NCI-H774 (cell line): ENCODE measurements around the gene KIAA0040.

Experiments
- DNase-seq: peaks from one replicate; lab custom pipeline; 2025; lab: John Stamatoyannopoulos, UW

The KIAA0040 gene

DNA sequence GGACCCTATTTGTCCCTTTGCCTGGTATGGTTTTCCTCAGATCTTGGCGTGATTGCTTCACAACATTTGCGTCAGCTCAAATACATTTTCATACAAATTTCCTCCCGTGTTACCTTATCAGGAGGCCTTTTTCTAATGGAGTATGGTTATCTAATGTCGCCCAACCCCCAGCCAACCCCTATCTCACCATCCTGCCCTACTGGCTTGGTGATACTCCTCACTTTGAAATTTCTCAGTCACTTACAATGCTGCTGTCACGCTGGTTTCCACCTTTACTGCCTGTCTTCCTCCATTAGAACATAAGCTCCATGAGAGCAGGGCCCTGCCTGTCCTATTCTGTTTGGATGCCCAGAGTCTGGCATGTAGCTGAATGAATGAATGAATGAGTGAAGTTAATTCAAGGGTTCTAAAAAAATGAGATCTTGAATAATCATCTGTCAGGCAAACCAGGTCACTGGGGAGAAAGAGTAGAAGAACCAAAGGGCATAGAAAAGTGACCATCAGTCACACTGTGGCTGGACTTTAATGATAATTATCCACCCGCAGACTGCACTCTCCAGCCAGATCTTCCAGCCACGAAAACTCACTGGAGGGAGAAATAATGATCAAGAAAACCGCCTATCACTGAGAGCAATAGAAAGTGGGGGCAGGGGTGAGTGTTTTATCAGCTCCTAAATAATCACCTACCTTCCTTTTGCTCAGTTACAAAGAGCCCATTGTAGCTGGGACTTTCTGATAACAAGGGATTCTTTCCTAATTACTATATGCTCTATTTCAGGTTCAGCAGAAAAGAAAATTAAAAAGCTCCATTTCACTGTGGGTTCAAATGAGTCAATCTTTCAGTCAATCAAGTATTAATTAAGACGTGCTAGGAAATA lies 21.3 kb downstream of the KIAA0040 start:
- no peak for DNase-seq

DNA sequence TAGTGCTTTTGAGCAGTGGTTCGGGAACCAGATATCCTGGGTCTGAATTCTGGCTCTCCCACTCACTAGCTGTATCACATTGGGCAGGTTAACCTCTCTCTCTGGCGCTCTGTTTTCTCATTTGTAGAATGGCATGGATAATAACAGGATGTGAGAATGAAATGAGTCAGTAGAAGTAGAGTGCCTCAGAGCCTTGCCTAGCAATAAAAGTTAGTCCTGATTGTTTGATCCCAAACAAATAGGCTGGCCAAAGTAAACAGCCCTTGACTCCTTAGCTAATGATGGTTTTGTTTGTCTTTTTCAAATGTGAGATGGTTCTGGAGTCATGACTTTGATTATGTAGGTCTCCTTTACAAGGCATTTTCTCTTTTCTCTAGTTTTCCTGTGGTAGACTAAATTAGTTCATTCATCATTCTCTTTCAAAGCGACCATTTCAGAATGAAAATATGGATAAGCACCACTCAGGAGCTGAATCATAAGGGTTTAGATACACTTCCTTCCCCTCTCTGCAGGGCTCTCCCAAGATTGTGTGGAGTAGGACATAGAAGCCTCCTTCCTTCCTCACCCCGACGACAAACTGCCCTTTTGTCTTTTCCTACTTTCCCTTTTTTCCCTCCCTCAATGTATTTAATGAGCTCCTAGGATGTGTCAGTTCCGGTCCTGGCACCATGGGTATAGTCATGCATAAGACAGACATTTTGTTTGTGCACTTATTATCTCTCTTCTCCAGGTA lies 23.1 kb downstream of the KIAA0040 start:
- DNase-seq: peak; percentile 58

DNA sequence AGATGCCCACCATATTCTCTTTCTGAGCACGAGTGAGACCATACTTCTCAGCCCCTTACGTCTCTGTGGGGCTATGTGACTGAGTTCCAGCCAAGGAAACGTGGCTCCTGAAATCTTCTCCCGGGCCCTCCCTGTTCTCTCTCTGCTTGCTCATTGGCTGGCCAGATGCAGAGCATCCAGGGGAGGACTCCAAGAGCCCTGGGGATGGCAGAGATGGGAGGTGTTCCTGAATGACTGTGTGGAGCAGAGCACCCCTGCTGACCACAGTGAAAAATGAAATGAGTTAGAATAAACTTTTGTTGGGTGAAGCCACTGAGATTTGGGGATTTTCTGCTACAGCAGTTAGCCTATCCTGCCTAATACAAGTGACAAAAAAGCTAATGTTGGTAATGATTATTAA lies 23.8 kb downstream of the KIAA0040 start:
- no peak for DNase-seq

DNA sequence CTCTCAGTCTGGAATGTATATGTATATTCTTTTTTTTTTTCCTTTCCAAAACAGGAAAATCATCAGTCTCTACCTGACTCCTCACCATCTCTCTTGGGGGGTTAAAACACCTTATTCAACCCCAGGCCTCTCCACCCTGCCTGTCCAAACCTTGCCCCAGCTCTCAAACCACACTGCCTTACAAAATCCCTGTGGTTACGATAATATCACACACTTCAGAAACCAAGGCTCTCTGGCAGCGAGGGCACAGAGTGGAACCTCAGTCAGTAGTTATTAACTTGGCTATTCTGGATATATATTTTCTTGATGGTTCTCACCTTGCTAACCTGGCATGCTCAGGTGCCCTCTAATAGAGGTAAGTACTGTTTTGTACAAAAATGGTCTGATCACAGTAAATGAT lies 24.7 kb downstream of the KIAA0040 start:
- DNase-seq: no peak

DNA sequence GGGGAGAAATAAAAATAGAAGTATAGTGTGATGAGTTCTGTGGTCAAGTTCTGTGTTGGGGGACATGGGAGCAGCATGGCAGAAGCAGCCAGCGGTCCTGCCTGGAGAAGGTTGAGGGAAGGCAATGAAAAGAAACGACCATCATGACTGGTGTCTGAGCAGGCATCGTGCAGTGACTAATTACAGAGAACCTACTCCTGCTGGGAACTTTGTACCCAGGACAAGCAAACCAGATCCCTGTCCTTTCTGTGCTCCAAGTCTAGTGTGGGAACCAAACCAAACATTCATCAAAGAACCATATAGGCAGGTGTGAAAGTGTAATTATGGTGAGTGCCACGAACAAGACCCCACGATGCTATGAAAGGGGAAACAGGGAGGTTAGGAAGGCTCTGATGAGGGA lies 25.8 kb downstream of the KIAA0040 start:
- DNase-seq: no peak

DNA sequence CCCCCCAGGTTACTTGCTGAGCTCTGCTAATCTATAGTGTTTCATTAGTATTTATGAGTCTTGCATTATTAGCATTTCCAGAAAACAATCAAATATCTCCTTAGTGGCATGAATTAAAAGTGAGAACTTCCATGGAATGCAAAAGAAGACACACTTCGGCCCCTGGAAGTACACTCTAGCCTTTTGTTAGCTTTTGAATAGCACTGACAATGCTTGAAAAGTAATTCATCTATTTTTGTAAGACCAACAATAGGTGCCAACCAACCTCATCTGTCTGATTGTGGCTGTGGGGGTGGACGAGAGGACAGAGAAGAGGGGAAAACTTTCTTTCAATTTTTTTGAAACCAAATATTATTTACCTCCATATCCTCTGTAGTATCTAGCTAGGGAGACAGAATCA lies 27.8 kb downstream of the KIAA0040 start:
- no peak for DNase-seq

DNA sequence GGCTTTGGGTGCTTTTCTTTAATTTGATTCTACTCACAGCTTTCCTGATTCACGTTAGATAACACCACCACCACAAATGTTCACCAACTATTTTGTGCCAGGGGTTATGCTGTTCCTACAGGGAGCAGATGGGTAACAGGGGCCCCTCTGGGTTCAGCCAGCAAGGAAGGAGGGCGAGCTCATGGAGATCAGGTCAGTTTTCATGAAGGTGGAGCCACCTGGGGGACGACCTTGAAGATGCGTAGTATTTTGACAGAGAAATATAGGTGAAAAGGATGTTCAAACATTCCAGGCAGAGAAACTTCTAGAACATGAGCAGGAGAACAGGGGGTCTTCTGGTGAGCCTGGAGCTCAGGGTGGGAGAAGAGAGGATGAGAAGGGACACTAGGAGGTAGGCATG lies 28.9 kb downstream of the KIAA0040 start:
- DNase-seq: no peak

DNA sequence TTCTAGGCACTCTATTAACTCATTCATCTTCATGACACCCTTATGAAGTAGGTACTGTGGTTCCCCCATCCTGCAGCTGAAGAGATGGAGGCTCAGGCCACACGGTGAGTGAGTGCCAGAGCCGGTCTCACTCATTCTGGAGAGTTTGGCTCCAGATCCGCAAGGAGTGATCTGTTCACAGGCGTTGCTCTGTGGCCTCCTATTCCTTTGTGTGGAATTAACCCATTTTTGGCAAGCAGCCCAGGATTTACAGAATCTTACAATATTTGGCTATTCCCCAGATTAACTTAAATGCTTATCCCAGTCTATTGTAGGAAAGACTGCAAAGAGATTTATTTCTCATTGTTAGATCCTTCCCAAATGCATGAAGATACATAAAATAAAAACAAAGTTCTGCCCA lies 29.6 kb downstream of the KIAA0040 start:
- no peak for DNase-seq

DNA sequence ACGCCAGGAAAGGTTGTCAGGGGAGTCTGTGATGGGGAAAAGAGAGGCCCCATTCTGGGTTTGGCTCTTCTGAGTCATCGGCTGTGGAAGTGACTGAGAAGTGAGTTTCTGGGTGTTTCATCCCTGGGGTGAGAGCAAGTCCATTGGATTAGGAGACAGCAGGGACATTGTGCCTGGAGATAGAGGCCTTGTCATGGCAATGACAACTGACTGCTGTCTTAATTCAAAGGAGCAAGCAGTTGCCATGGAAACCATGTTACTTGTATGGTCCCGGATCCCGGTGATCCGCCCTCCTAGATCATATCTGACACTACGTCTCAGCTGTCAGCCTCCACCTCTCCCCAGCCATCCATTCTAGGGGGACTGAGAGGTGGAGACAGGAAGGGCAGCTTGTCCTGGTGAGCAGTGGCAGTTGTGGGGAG lies 34.4 kb downstream of the KIAA0040 start:
- no peak for DNase-seq

DNA sequence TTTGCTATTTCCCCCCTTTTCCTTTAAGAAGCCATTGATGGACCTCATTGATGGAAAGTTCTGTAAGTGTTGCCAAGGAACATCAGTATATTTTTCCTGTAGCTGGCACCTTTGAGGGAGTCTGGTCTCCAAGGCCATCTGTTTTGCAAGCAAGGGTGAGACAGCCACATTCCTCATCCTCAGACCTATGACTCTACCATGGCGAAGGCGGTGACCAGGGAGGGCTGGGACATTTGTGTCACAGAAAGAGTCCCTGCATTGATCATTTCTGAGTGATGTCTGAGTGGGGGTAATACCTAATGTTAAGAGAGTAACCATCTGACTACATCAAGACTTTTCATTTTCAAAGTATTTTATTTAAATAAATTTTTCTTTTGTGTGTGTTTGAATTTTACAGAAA lies 35.4 kb downstream of the KIAA0040 start:
- no peak for DNase-seq

DNA sequence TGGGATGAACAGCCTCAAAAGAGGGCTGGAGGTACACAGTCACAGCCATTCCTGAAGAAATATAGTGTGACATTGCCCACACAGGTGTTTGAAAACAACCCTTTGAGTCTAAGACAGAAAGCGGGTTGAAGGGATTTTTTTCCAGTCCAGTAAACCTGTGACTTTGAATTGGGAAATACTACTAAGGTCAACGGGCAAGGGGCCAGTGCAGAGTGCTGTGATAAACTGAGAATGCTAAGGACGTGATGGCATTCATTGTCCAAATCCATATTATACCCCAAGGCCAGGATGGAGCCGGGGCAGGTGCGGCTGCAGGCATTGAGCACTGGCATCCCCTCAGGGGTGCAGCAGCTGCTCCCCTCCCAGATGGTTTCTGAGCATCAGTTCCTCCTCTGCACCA lies 36.6 kb downstream of the KIAA0040 start:
- no peak for DNase-seq

DNA sequence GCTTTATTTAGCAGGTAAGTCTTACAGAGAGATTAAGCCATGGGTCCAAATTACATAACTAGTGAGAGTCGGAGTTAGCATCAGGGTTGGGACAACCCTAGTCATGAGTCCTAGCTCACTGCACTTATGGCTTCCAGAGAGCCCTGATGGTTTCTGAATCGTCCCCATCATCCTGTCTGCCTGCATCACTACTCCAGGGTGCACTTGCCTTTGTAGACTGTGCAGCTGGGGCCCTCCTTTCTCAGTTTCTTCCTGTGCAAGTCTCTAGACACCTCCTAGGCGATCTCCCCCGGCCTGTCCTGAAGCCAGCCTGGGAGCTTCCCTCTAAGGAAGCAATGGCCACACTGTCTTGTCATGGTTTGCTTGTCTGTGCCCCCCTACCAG lies 37.1 kb downstream of the KIAA0040 start:
- DNase-seq: no peak

DNA sequence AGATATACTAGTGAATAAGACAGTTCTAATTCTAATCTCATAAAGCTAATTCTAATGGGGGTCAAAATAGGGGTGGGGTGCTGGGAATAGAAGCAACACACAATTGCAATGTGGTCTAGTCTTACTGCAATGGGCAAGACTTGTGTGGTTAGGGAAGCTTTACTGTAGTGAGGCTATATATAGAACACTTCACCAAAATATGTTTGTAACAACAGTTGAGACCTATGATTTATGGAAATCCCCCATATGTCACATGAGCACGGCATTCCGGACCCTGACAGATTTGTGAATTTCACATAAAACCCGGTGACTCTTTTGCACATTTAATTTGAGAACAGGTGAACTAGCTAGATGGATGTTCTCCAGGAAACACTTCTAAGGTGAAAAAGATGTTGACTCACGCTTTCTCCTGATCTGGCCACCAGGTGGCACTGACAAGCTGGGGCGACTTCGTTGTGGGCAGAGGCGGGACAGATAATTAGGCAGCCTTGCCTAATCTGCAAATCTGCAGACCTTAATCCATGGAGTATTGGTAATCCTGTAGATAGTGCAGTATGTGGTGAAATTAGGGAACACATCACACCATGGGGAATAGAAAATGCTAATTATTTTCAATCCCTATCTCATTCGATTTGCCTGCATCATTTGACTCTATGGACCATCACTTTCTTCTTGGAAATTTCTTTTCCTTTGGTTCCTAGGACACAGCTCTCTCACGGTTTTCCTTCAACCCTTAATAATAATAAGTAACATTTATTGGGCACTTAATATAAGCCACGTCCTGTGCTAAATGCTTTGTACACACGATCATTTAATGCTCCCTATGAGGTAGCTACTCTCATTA lies 37.7 kb downstream of the KIAA0040 start:
- peak; percentile 46 for DNase-seq

DNA sequence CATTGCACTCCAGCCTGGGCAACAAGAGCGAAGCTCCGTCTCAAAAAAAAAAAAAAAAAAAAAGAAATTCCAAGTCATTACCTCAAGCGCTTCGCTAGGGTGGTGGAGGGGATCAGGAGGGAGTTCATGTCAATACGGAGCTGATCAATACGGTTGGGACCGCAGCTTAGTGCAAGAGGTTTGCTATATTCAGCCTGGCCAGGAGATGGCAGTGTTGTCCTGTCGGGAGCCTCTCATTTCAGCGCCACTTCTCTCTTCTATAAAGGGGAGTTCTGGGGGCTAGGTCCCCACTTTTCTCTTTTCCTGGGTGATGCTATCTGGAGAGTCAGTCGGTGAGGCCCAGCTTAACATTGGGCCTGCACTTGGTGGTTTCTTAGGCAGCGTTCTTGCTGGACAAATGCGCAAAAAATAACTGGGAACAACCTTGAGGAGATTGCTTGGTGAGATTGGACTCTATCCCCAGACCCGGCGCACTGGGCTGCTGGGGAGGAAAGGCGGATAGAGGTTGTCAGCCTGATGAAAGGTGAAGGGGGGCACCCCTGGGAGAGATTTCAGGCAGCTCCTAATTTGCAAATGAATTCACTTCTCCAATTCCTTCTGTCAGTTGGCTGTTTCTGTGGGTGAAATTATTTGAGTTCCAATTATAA lies 40.4 kb downstream of the KIAA0040 start:
- DNase-seq: peak; percentile 22

DNA sequence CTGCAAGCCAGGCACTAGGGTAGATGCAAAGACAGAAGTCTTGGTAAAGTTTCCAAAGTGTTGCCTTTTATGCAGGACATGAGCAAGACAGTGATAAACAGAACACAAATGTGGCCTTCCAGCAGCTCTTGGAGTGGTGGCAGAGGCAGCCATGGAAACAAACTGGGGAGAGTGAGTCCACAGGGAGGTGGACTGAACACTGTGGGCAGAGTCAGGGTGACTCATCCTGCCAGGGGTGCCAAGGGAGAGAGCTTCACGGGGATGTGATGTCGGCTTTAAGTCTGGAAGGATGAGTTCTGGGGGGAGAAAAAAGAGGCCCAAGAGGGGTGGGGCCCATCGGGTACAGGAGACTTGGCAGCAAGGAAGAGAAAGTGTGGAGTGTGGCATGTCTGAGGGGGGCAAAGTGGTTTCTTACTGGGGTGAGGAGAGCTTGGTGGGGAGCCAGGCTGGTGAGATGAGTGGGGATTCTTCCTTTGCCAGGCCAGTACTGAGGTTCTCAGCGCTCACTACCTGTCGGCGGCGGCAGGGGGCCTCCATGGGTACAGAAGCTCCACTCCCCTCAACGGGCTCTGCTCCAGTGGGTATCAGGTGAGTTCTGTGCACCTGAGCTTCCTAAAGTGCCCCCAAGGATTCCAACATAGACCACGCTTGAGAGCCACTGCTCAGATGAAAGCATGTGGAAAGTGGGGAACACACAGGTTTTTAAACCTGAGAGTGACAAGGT lies 41.8 kb downstream of the KIAA0040 start:
- DNase-seq: no peak

DNA sequence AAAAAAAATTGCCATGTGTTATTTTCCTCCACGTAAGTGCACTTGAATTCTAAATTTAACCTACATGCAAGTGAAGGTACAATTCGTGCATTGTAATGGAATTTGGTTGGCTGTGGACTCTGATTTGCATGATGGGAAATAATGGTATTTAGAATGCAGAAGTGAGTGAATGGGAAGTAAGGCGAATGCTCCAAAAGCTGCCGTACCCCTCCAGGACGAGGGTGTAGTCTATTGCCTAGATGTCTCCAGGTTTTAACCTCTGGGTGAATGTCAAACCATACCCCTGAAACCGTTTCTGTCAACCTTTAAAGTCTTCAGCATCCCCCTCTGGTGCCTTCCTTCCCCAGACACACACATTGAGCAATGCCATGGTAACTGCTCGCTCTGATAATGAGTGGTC lies 44.5 kb downstream of the KIAA0040 start:
- DNase-seq: no peak

DNA sequence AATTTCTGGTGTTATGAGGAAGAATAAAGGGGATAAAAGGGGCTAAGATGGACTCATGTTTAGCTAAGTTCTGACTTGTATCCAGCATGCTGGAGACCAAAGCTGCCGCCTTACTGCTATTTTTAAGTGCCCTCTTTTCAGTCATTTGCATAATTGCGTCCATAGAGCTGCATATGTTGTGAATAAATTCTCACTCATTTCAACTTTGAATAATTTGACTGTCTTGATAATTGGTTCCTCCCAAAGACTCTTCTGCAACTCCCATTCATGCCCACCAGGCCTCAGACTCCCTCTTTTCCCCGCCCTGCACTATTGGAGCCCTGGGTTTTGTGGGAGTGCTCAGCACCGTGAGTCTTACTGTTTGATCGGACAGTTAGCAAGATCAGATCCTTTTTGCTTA lies 45.0 kb downstream of the KIAA0040 start:
- no peak for DNase-seq

DNA sequence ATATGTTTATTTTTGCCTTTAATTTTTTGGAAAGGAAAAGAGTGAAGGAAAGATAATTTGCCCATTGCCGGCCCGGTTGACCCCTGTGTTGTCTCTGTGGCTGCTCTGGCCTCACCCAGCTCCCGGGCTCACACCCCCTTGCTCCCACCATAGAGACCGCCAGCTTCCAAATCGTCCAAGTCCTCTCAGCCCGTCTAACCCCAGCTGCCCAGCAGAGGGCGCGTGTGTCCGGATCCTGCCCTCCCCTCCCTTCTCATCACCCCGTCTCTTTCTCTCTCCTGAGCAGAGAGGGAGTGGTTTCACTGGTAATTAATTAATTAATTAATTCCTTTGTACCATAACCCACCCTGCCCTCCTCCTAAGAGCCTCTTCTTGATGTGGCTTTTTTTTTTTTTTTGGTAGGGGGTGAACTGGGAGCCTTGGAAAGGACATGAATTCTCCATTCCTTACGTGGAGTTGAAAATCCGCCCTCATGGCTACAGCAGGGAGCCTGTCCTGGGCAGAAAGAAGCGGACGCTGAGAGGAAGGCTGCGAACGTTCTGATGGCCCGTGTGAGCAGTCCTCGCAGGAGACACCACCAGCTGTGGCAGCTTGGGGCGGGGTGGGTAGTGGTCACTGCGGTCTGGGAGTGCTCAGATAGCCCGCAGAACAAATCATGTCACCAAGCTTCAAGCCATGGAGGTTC lies 45.9 kb downstream of the KIAA0040 start:
- peak; percentile 60 for DNase-seq

DNA sequence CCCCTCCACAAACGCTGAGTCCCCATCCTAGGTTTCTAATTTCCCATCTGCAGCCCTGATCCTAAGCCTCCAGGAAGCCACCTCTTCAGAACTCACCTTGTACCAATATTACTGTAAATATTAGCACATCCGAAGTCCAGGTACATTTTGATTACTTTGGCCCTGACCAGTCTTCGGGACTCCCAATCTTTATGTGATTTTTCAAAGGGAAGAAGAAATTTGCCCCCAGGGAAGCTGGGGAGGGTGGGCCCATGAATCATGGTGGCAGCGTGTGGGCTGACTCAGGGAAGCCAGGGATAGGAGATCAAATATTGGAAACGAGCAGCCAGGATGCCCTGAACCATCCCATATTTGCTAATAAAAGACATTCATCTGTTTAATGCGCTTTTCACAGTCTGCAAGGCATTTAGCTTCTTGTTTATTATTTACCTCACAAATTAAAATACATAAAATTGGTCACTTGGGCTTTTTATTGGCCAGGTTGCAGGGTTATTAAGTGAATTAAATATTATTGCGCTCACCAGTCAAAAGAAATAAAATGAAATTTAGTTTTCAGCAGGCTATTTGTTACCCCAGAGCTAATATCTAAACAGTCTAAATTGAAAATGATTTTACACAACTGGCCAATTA lies 46.6 kb downstream of the KIAA0040 start:
- DNase-seq: no peak

DNA sequence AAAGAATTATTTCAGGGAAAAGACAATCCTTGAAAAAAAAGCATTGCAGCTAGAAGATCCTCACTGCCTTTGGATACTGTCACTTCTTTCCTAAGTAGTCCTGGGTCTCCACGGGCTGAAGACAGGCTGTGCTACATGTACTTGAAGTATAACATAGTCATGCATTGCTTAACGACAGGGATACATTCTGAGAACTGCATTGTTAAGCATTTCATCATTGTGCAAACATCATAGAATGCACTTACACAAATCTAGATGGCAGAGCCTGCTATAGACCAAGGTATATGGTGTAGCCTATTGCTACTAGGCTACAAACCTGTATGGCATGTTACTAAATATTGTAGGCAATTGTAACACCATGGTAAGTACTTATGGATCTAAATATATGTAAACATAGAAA lies 54.0 kb downstream of the KIAA0040 start:
- no peak for DNase-seq
